GM12878 (cell line): ENCODE results near the gene DMXL2. TPM values are rescaled to one million over a fixed set of nuclear protein-coding genes. Genes with fewer than 3 reads are reported as not detected.

Experiments used
- ATAC-seq: fragments of 200-7000 bp; cut with Tn5 transposase; 3 replicates; pipeline ENCODE4 v1.9.1; 2020; ENCODE audit warnings: mild to moderate bottlenecking, moderate library complexity
- BruUV-seq: library from RNA; stranded (reverse); fragments of 400-500 nt; replicated peaks from 2 replicates; lab custom pipeline; 2021; lab: Mats Ljungman, UMichigan
- CTCF ChIA-PET: fragments of 300-600 bp; sonication (Branson Sonifier 250); formaldehyde crosslinking; extraction: SDS; loops from one replicate; lab custom pipeline; 2021; ENCODE audit warnings: inconsistent platforms; lab: Yijun Ruan, JAX
- POLR2A ChIA-PET: fragments of 350-600 bp; formaldehyde crosslinking; extraction: SDS; loops from one replicate; lab custom pipeline; 2021; ENCODE audit warnings: inconsistent platforms; lab: Charles Lee
- RAD21 ChIA-PET: fragments of 300-600 bp; sonication (Branson Sonifier 250); formaldehyde crosslinking; loops from one replicate; lab custom pipeline; 2023; ENCODE audit warnings: antibody characterized with exemption; ENCODE audit not compliant: unreplicated experiment; lab: Charles Lee
- SMC1A ChIA-PET: fragments of 300-600 bp; sonication (Branson Sonifier 250); formaldehyde crosslinking; loops from one replicate; lab custom pipeline; 2023; ENCODE audit not compliant: unreplicated experiment, uncharacterized antibody; lab: Charles Lee
- DNase-seq: peaks from one replicate; pipeline ENCODE4 v3.0.0-alpha.2; 2011; ENCODE audit warnings: low read depth, low spot score
- FAIRE-seq: peaks from 3 replicates; lab custom pipeline; 2011; peaks lifted over from hg19 to GRCh38; lab: Jason Lieb, UNC
- H2AFZ ChIP-seq: 2 replicates; pipeline ENCODE4 v1.6.0; 2011; ENCODE audit warnings: low read depth, low read length, control low read depth; ENCODE audit not compliant: control insufficient read depth
- H3K27ac ChIP-seq: 2 replicates; pipeline ENCODE4 v1.5.1; 2011; ENCODE audit warnings: control low read depth; ENCODE audit not compliant: control insufficient read depth, insufficient read depth
- H3K27me3 ChIP-seq, 2 experiments: replicated peaks in 1 of 2; 2 replicates each; pipeline versions ENCODE4 v1.6.0 to v1.6.1; 2011; ENCODE audit warnings: low read length in 1 of 2; ENCODE audit not compliant: control insufficient read depth in 2 of 2, insufficient read depth in 2 of 2
- H3K36me3 ChIP-seq, 2 experiments: 2 replicates each; pipeline ENCODE4 v1.5.1; 2011; ENCODE audit warnings: low read length in 1 of 2; ENCODE audit not compliant: control insufficient read depth in 2 of 2, insufficient read depth in 2 of 2
- H3K4me1 ChIP-seq: 2 replicates; pipeline ENCODE4 v1.6.1; 2011; ENCODE audit warnings: mild to moderate bottlenecking, low read length, moderate library complexity, mixed read lengths; ENCODE audit not compliant: control insufficient read depth, insufficient read depth
- H3K4me2 ChIP-seq: 2 replicates; pipeline ENCODE4 v1.6.0; 2011; ENCODE audit warnings: control low read depth; ENCODE audit not compliant: control insufficient read depth, insufficient read depth
- H3K4me3 ChIP-seq: fragments of 200-600 bp; sonication (generic); 2 replicates; pipeline ENCODE4 v1.5.1; 2016
- H3K79me2 ChIP-seq: 2 replicates; pipeline ENCODE4 v1.6.0; 2011; ENCODE audit warnings: low read length; ENCODE audit not compliant: control insufficient read depth, insufficient read depth
- H3K9ac ChIP-seq: 2 replicates; pipeline ENCODE4 v1.8.0; 2011; ENCODE audit warnings: low read length, control low read depth, mixed read lengths; ENCODE audit not compliant: control insufficient read depth, insufficient read depth
- H3K9me3 ChIP-seq: replicated peaks from 3 replicates; pipeline ENCODE4 v1.5.1; 2011; ENCODE audit warnings: mild to moderate bottlenecking, low read length; ENCODE audit not compliant: control insufficient read depth, insufficient read depth
- H4K20me1 ChIP-seq: 2 replicates; pipeline ENCODE4 v1.6.0; 2011; ENCODE audit not compliant: control insufficient read depth, insufficient read depth
- EZH2 ChIP-seq: IDR thresholded peaks from 2 replicates; pipeline ENCODE4 v1.6.1; 2012; ENCODE audit warnings: low read depth, mild to moderate bottlenecking, control low read depth, inconsistent platforms, low read length, borderline replicate concordance; ENCODE audit not compliant: control insufficient read depth
- HDAC6 ChIP-seq: fragments of 200-600 bp; sonication (generic); IDR thresholded peaks from one replicate; pipeline ENCODE4 v1.8.0; 2017; ENCODE audit warnings: antibody characterized with exemption; ENCODE audit not compliant: unreplicated experiment
- IRF5 ChIP-seq: fragments of 450-650 bp; IDR thresholded peaks from 2 replicates; pipeline ENCODE4 v1.6.1; 2017; ENCODE audit warnings: borderline replicate concordance
- KAT2A ChIP-seq: conservative IDR thresholded peaks from 2 replicates; pipeline ENCODE4 v1.6.1; 2011; ENCODE audit warnings: low read depth, low read length; ENCODE audit not compliant: control insufficient read depth
- MEF2B ChIP-seq: fragments of 450-650 bp; IDR thresholded peaks from 2 replicates; pipeline ENCODE4 v1.6.1; 2018; ENCODE audit warnings: mild to moderate bottlenecking, moderate library complexity; ENCODE audit not compliant: partially characterized antibody, poor library complexity, severe bottlenecking
- NBN ChIP-seq: fragments of 450-650 bp; IDR thresholded peaks from 2 replicates; pipeline ENCODE4 v1.6.1; 2016
- PML ChIP-seq: IDR thresholded peaks from 2 replicates; pipeline ENCODE4 v1.6.1; 2012; ENCODE audit warnings: low read length, inconsistent platforms
- REST ChIP-seq: IDR thresholded peaks from 2 replicates; pipeline ENCODE4 v1.6.1; 2012; ENCODE audit warnings: mild to moderate bottlenecking, low read depth, low read length
- SREBF2 ChIP-seq: IDR thresholded peaks from 2 replicates; pipeline ENCODE4 v1.6.1; 2012; ENCODE audit warnings: mild to moderate bottlenecking, low read length
- ZBTB33 ChIP-seq: fragments of 450-650 bp; IDR thresholded peaks from 2 replicates; pipeline ENCODE4 v1.6.1; 2017; ENCODE audit warnings: mild to moderate bottlenecking
- ZNF687 ChIP-seq: fragments of 450-650 bp; IDR thresholded peaks from 2 replicates; pipeline ENCODE4 v1.6.1; 2017; ENCODE audit warnings: mild to moderate bottlenecking, moderate library complexity
- WGBS: methylation state at CpG from one replicate; pipeline ENCODE4 v1.1.6; 2016; ENCODE audit warnings: low lambda C conversion rate; ENCODE audit not compliant: insufficient replicate concordance, insufficient coverage; ENCODE audit errors: missing lambda C conversion rate; 5-methylcytosine and 5-hydroxymethylcytosine counted together
- in situ Hi-C: fragments of 300-500 bp; cut with MboI; formaldehyde crosslinking; loops from 9 replicates; pipeline ENCODE4 v1.14.3; 2018; ENCODE audit warnings: mixed read lengths
- intact Hi-C: fragments of 100-400 bp; cut with micrococcal nuclease; formaldehyde crosslinking; loops from one replicate; pipeline ENCODE4 v1.14.2; 2022; ENCODE audit not compliant: unreplicated experiment
- polyA plus RNA-seq, 11 experiments: library from polyadenylated mRNA; depleted of rRNA in 4 of 11; unstranded in 6 of 11; stranded (reverse) in 5 of 11; fragments of >200 nt; fragmentation: Nextera tagmentation in 4 of 11; fragmentation: Illumina TruSeq in 1 of 11; extraction: Ambion mirVana in 4 of 11; extraction: Trizol in 1 of 11; gene quantifications; 1 replicate in 1 of 11; 2 replicates in 10 of 11; pipeline versions ENCODE4 v1.2.1 to v1.2.3, GENCODE V29; 2011 to 2016; ENCODE audit warnings: inconsistent platforms in 2 of 11, missing spikeins in 2 of 11, low read depth in 1 of 11
- total RNA-seq, 4 experiments: library from RNA; depleted of rRNA in 3 of 4; stranded (reverse); fragments of >200 nt in 3 of 4; fragmentation: Illumina TruSeq in 1 of 4; extraction: Trizol in 1 of 4; gene quantifications; 2 replicates each; pipeline versions ENCODE4 v1.2.1 to v1.2.3, GENCODE V29; 2013 to 2021

The DMXL2 gene
- total and polyA plus RNA-seq, 10 of the 15 experiments (the other 5 are each of a cell fraction or from before 2014, with no cell fraction given) = 8.5 to 32.1 (median 22.0) TPM

GRCh38 chr15:51483985-51484384, 138.6 kb downstream of the DMXL2 start (continued):
- TF ChIP-seq KAT2A (no peak), ZNF687 (no peak), PML (no peak), ZBTB33 (no peak), SREBF2 (no peak)
- TF ChIP-seq, all 136 proteins: peak for 0

- in situ Hi-C loops (no loop called here), intact Hi-C loops (loop anchor here (10.0 kb wide), 1 partner anchor 61 kb away; no protein-coding TSS in a partner anchor)
- H3K4me3 ChIP-seq = no peak overlapping the region
- FAIRE-seq (no peak), DNase-seq (no peak), ATAC-seq (no peak)
- no peaks in the 10 kb centered on the region for H3K79me2 ChIP-seq
- no peaks in the 10 kb centered on the region for H3K4me1 ChIP-seq
- H2AFZ ChIP-seq = no peak overlapping the region
- SMC1A ChIA-PET = no interaction called here
- no TSS peak for BruUV-seq
- no peak overlapping the region for H3K4me2 ChIP-seq
- H4K20me1 ChIP-seq = no peaks in the 10 kb centered on the region
- CTCF ChIA-PET = no interaction called here
- no peaks in the 10 kb centered on the region for H3K27me3 ChIP-seq
- no peak overlapping the region for H3K27ac ChIP-seq
- H3K36me3 ChIP-seq = peaks cover 0 to 3% of the 10 kb centered on the region in 2 experiments; a peak in 1 of 4 replicates
- POLR2A ChIA-PET = interaction anchor here (0.6 kb wide), 1 partner anchor 18 kb away, joined by 6 read pairs; no protein-coding TSS in a partner anchor
- RAD21 ChIA-PET = no interaction called here
- WGBS = 71% methylated on average over 8 of the region's 8 CpGs
- H3K9me3 ChIP-seq = peaks cover 13% of the 10 kb centered on the region; the same call in 2 of the 3 replicates
- H3K9ac ChIP-seq = no peak overlapping the region
- no peak for TF ChIP-seq MEF2B
- no peak for TF ChIP-seq REST
- no peak for TF ChIP-seq IRF5
- no peak for TF ChIP-seq EZH2
- no peak for TF ChIP-seq NBN
- TF ChIP-seq HDAC6 = no peak
Observed at GRCh38 chr15:51483520-51483919, 139.1 kb downstream of the DMXL2 start.
